HepG2 (cell line): ENCODE results near the gene GPR37L1. TPM values are rescaled to one million over a fixed set of nuclear protein-coding genes. Genes with fewer than 3 reads are reported as not detected.
A peak's percentile ranks its signal among the peaks of the same experiment; 100 is the strongest.

Source experiments
- AHR ChIP-seq: IDR thresholded peaks from 2 replicates; pipeline ENCODE4 v1.6.1; 2018; ENCODE audit warnings: missing genetic modification reagents, missing compliant biosample characterization
- ARNT2 ChIP-seq: sonication (generic); formaldehyde crosslinking; IDR thresholded peaks from 2 replicates; pipeline ENCODE4 v1.8.0; 2022; ENCODE audit warnings: mild to moderate bottlenecking, low read depth, missing genetic modification reagents, moderate library complexity
- CC2D1A ChIP-seq: sonication (generic); formaldehyde crosslinking; IDR thresholded peaks from 2 replicates; pipeline ENCODE4 v1.8.1; 2023; ENCODE audit warnings: mild to moderate bottlenecking, missing genetic modification reagents
- CCDC6 ChIP-seq: sonication (generic); formaldehyde crosslinking; IDR thresholded peaks from 2 replicates; pipeline ENCODE4 v1.8.1; 2022; ENCODE audit warnings: mild to moderate bottlenecking, missing genetic modification reagents, moderate library complexity
- CREB1 ChIP-seq, 2 experiments: fragments of 450-650 bp in 1 of 2; IDR thresholded peaks; 2 replicates each; pipeline ENCODE4 v1.6.1; 2016 to 2017; ENCODE audit warnings: control low read depth in 1 of 2, mild to moderate bottlenecking in 1 of 2, missing compliant biosample characterization in 1 of 2, missing genetic modification characterization in 1 of 2
- ERF ChIP-seq: IDR thresholded peaks from 2 replicates; pipeline ENCODE4 v1.6.1; 2018; ENCODE audit warnings: missing biosample characterization, missing genetic modification reagents
- FOXK1 ChIP-seq: sonication (generic); formaldehyde crosslinking; IDR thresholded peaks from 2 replicates; pipeline ENCODE4 v1.4.0; 2020; ENCODE audit warnings: low read depth, missing genetic modification reagents, borderline replicate concordance
- FOXP4 ChIP-seq: sonication (generic); formaldehyde crosslinking; IDR thresholded peaks from 2 replicates; pipeline ENCODE4 v1.4.0; 2020; ENCODE audit warnings: missing genetic modification reagents
- HOXA7 ChIP-seq: sonication (generic); formaldehyde crosslinking; IDR thresholded peaks from 2 replicates; pipeline ENCODE4 v1.8.1; 2022; ENCODE audit warnings: mild to moderate bottlenecking, missing genetic modification reagents, moderate library complexity
- KDM3A ChIP-seq: IDR thresholded peaks from 2 replicates; pipeline ENCODE4 v1.6.1; 2018; ENCODE audit warnings: low read depth, missing compliant biosample characterization
- MAF1 ChIP-seq: sonication (generic); formaldehyde crosslinking; IDR thresholded peaks from 2 replicates; pipeline ENCODE4 v1.5.0; 2020; ENCODE audit warnings: missing genetic modification reagents, borderline replicate concordance
- MAFG ChIP-seq: sonication (generic); formaldehyde crosslinking; IDR thresholded peaks from 2 replicates; pipeline ENCODE4 v1.5.1; 2020; ENCODE audit warnings: mild to moderate bottlenecking, missing genetic modification reagents
- MED13 ChIP-seq: sonication (generic); formaldehyde crosslinking; IDR thresholded peaks from 2 replicates; pipeline ENCODE4 v1.5.0; 2020; ENCODE audit warnings: missing genetic modification reagents
- NFYC ChIP-seq: IDR thresholded peaks from 2 replicates; pipeline ENCODE4 v1.6.1; 2016; ENCODE audit warnings: missing genetic modification reagents, missing compliant biosample characterization
- SNRNP70 ChIP-seq: fragments of 200-400 bp; formaldehyde crosslinking; IDR thresholded peaks from 2 replicates; pipeline ENCODE4 v1.6.1; 2017; ENCODE audit warnings: mild to moderate bottlenecking, low read depth, low read length, moderate library complexity
- TERF1 ChIP-seq: sonication (generic); formaldehyde crosslinking; IDR thresholded peaks from 2 replicates; pipeline ENCODE4 v1.8.0; 2022; ENCODE audit warnings: mild to moderate bottlenecking, missing genetic modification reagents, moderate library complexity
- TIGD3 ChIP-seq: sonication (generic); formaldehyde crosslinking; IDR thresholded peaks from 2 replicates; pipeline ENCODE4 v1.5.1; 2020; ENCODE audit warnings: mild to moderate bottlenecking, missing genetic modification reagents, borderline replicate concordance
- ZBTB7B ChIP-seq: sonication (generic); formaldehyde crosslinking; IDR thresholded peaks from 2 replicates; pipeline ENCODE4 v1.4.0; 2020; ENCODE audit warnings: missing genetic modification reagents
- ZFP36 ChIP-seq: fragments of 150-350 bp; IDR thresholded peaks from 2 replicates; pipeline ENCODE4 v1.6.1; 2018; ENCODE audit warnings: borderline replicate concordance, low read length, low read depth; ENCODE audit not compliant: partially characterized antibody
- ZFY ChIP-seq: sonication (generic); formaldehyde crosslinking; IDR thresholded peaks from 2 replicates; pipeline ENCODE4 v1.4.0; 2020; ENCODE audit warnings: missing genetic modification reagents
- ZNF101 ChIP-seq: sonication (generic); formaldehyde crosslinking; IDR thresholded peaks from 2 replicates; pipeline ENCODE4 v1.4.0; 2020; ENCODE audit warnings: mild to moderate bottlenecking, low read depth, missing genetic modification reagents, borderline replicate concordance
- ZNF234 ChIP-seq: sonication (generic); formaldehyde crosslinking; conservative IDR thresholded peaks from 2 replicates; pipeline ENCODE4 v1.5.1; 2020; ENCODE audit warnings: mild to moderate bottlenecking, missing genetic modification reagents
- ZNF335 ChIP-seq: sonication (generic); formaldehyde crosslinking; IDR thresholded peaks from 2 replicates; pipeline ENCODE4 v1.4.0; 2020; ENCODE audit warnings: missing genetic modification reagents
- ZNF350 ChIP-seq: sonication (generic); formaldehyde crosslinking; IDR thresholded peaks from 2 replicates; pipeline ENCODE4 v1.4.0; 2020; ENCODE audit warnings: mild to moderate bottlenecking, low read depth, missing genetic modification reagents, borderline replicate concordance
- ZNF577 ChIP-seq: sonication (generic); formaldehyde crosslinking; IDR thresholded peaks from 2 replicates; pipeline ENCODE4 v1.4.0; 2020; ENCODE audit warnings: mild to moderate bottlenecking, low read depth, missing genetic modification reagents, borderline replicate concordance
- ZSCAN12 ChIP-seq: sonication (generic); formaldehyde crosslinking; IDR thresholded peaks from 2 replicates; pipeline ENCODE4 v1.9.0; 2021; ENCODE audit warnings: mild to moderate bottlenecking, missing genetic modification reagents
- ZSCAN9 ChIP-seq: IDR thresholded peaks from 2 replicates; pipeline ENCODE4 v1.6.1; 2016; ENCODE audit warnings: borderline replicate concordance
- polyA plus RNA-seq, 8 experiments: library from polyadenylated mRNA; depleted of rRNA in 3 of 8; stranded (reverse) in 7 of 8; unstranded in 1 of 8; fragments of >200 nt; fragmentation: Illumina TruSeq in 4 of 8; extraction: Trizol in 4 of 8; gene quantifications; 2 replicates each; pipeline versions ENCODE4 v1.2.1 to v1.2.3, GENCODE V29; 2011 to 2016; ENCODE audit warnings: low read depth in 4 of 8, missing spikeins in 1 of 8, mixed read lengths in 1 of 8; ENCODE audit not compliant: insufficient read depth in 1 of 8
- total RNA-seq, 5 experiments: library from RNA; depleted of rRNA; stranded (reverse); fragments of >200 nt; fragmentation: Illumina TruSeq; extraction: Trizol; gene quantifications; 2 replicates each; pipeline ENCODE4 v1.2.3, GENCODE V29; 2016; ENCODE audit warnings: low read depth in 1 of 5

Gene GPR37L1
- total and polyA plus RNA-seq, 2 of the 13 experiments (the other 11 are each of a cell fraction or from before 2014, with no cell fraction given) = 0.13 TPM; not detected in 1

GRCh38 chr1:202085682-202086373 is 36.9 kb upstream of the GPR37L1 start (continued):
- TF ChIP-seq ZSCAN9 (CRISPR knock-in tag) = peak; percentile 95
- TF ChIP-seq CREB1 (IDR thresholded peaks at IDR 0.05) = peak; percentile 22; the same call in 1 of the 2 replicates
- peak; percentile 77 for TF ChIP-seq CREB1 (CRISPR knock-in tag; IDR thresholded peaks at IDR 0.05)
- peak; percentile 70 for TF ChIP-seq ZFY
- TF ChIP-seq TIGD3 (CRISPR knock-in tag) = no peak
- TF ChIP-seq CC2D1A (CRISPR knock-in tag) = no peak
- peak; percentile 63 for TF ChIP-seq NFYC (CRISPR knock-in tag)
- no peak for TF ChIP-seq HOXA7 (CRISPR knock-in tag)
- peak; percentile 82 for TF ChIP-seq FOXP4 (CRISPR knock-in tag)
- TF ChIP-seq ARNT2 (CRISPR knock-in tag) = peak; percentile 64; the same call in 1 of the 2 replicates
- no peak; the same call in 1 of the 2 replicates for TF ChIP-seq KDM3A (CRISPR knock-in tag)
- no peak for TF ChIP-seq ZNF101 (CRISPR knock-in tag)
- no peak for TF ChIP-seq MAFG
- TF ChIP-seq MED13 = no peak
- no peak for TF ChIP-seq SNRNP70
- 0 out of 2 replicates have a peak, but pooled peaks have one; percentile 9 for TF ChIP-seq ZNF350 (CRISPR knock-in tag)
- TF ChIP-seq ZBTB7B (CRISPR knock-in tag) = no peak
- peak; percentile 57; the same call in 1 of the 2 replicates for TF ChIP-seq CCDC6 (CRISPR knock-in tag)
- no peak for TF ChIP-seq AHR (CRISPR knock-in tag)
- TF ChIP-seq ZFP36 = no peak
- peak; percentile 44; the same call in 1 of the 2 replicates for TF ChIP-seq ZNF335 (CRISPR knock-in tag)
- TF ChIP-seq ZNF234 = no peak
- TF ChIP-seq MAF1 (CRISPR knock-in tag) = no peak
- no peak for TF ChIP-seq ZNF577 (CRISPR knock-in tag)
- TF ChIP-seq ZSCAN12 = no peak
- TF ChIP-seq ERF (CRISPR knock-in tag) = peak; percentile 38; the same call in 1 of the 2 replicates
- TF ChIP-seq TERF1 (CRISPR knock-in tag) = no peak
- TF ChIP-seq FOXK1 (CRISPR knock-in tag) = peak; percentile 3; the same call in 1 of the 2 replicates
